BJ (cell line): ENCODE measurements around the gene C2orf76. TPM values are rescaled to one million over a fixed set of nuclear protein-coding genes. Genes with fewer than 3 reads are reported as not detected.
"Not testable (repeated sequence)": the region's sequence is repeated elsewhere in the genome, so short reads cannot be mapped to it uniquely, and the experiment has no call there.

Experiments used
- CTCF ChIA-PET: fragments of 350-600 bp; formaldehyde crosslinking; extraction: SDS; loops from one replicate; lab custom pipeline; 2021; ENCODE audit warnings: antibody characterized with exemption, inconsistent platforms; lab: Yijun Ruan, JAX
- POLR2A ChIA-PET: fragments of 300-600 bp; sonication (Branson Sonifier 250); formaldehyde crosslinking; extraction: SDS; loops from one replicate; lab custom pipeline; 2021; ENCODE audit warnings: antibody characterized with exemption; lab: Charles Lee
- DNase-seq: peaks from one replicate; pipeline ENCODE4 v3.0.0-alpha.2; 2011; ENCODE audit warnings: low read depth
- H3K27me3 ChIP-seq: 2 replicates; pipeline ENCODE4 v1.6.0; 2011; ENCODE audit warnings: low read length; ENCODE audit not compliant: control insufficient read depth, insufficient read depth
- H3K36me3 ChIP-seq: 2 replicates; pipeline ENCODE4 v1.5.1; 2011; ENCODE audit warnings: low read length; ENCODE audit not compliant: control insufficient read depth, insufficient read depth
- H3K4me3 ChIP-seq: 2 replicates; pipeline ENCODE4 v1.5.1; 2011; ENCODE audit warnings: low read depth, mild to moderate bottlenecking, control low read depth, low read length
- CTCF ChIP-seq: IDR thresholded peaks from 2 replicates; pipeline ENCODE4 v1.5.1; 2011; ENCODE audit warnings: low read depth, mild to moderate bottlenecking, control low read depth, inconsistent platforms, low read length, moderate library complexity; ENCODE audit not compliant: insufficient read depth
- polyA plus RNA-seq: library from polyadenylated mRNA; depleted of rRNA; stranded (reverse); fragments of >200 nt; gene quantifications from 2 replicates; pipeline ENCODE4 v1.2.3, GENCODE V29; 2011

C2orf76 gene
- polyA plus RNA-seq, 1 experiment, result 7.0 TPM

GRCh38 chr2:119407430-119408220 is 41.0 kb upstream of the C2orf76 start:
- peak; percentile 71 for TF ChIP-seq CTCF
- Histone ChIP-seq H3K36me3 (no peaks in the 10 kb centered on the region), H3K27me3 (peaks cover 2% of the 10 kb centered on the region; the same call in 1 of the 2 replicates), H3K4me3 (no peak overlapping the region)
- DNase-seq, result no peak
- ChIA-PET POLR2A (no interaction called here), CTCF (interaction anchor here (0.6 to 8.9 kb wide), 14 partner anchors 9 to 263 kb away, joined by 3 to 112 read pairs (median 4); no protein-coding TSS in a partner anchor)

- no peak for TF ChIP-seq CTCF
- DNase-seq, result no peak
- Histone ChIP-seq H3K36me3 (no peaks in the 10 kb centered on the region), H3K27me3 (peaks cover 2% of the 10 kb centered on the region; the same call in 1 of the 2 replicates), H3K4me3 (no peak overlapping the region)
- POLR2A ChIA-PET, result no interaction called here
- CTCF ChIA-PET, result interaction anchor here (1.1 to 8.9 kb wide), 4 partner anchors 10 to 79 kb away, joined by 3 to 112 read pairs (median 4); no protein-coding TSS in a partner anchor
These were observed 38.5 kb upstream of the C2orf76 start for GRCh38 chr2:119405151-119405550.

- POLR2A ChIA-PET, H3K36me3 ChIP-seq, H3K4me3 ChIP-seq, H3K27me3 ChIP-seq, DNase-seq: not testable (repeated sequence)
- CTCF ChIA-PET, result interaction anchor here (1.0 to 8.9 kb wide), 2 partner anchors 74 to 257 kb away, joined by 3 to 112 read pairs; no protein-coding TSS in a partner anchor
These were observed 37.0 kb upstream of the C2orf76 start for GRCh38 chr2:119403618-119404017.

GRCh38 chr2:119402645-119403560 is 36.3 kb upstream of the C2orf76 start:
- no peak for TF ChIP-seq CTCF
- POLR2A ChIA-PET, result no interaction called here
- no peak overlapping the region for H3K4me3 ChIP-seq
- CTCF ChIA-PET, result interaction anchor here (8.9 kb wide), 1 partner anchor 74 kb away, joined by 112 read pairs; no protein-coding TSS in a partner anchor
- no peaks in the 10 kb centered on the region; the same call in none of the 2 replicates for H3K27me3 ChIP-seq
- no peaks in the 10 kb centered on the region for H3K36me3 ChIP-seq
- DNase-seq, result no peak

- no peaks in the 10 kb centered on the region; the same call in none of the 2 replicates for H3K27me3 ChIP-seq
- DNase-seq, result no peak
- POLR2A ChIA-PET, result no interaction called here
- H3K36me3 ChIP-seq, result no peaks in the 10 kb centered on the region
- no peak for TF ChIP-seq CTCF
- CTCF ChIA-PET, result interaction anchor here (1.5 to 8.9 kb wide), 2 partner anchors 12 to 75 kb away, joined by 4 to 112 read pairs; no protein-coding TSS in a partner anchor
- H3K4me3 ChIP-seq, result no peak overlapping the region
These were observed 35.5 kb upstream of the C2orf76 start for GRCh38 chr2:119402106-119402505.
